ENCODE data around the gene CD86.

GRCh38 chr3:122078235-122078935 is 23.2 kb downstream of the CD86 start:
- TF ChIP-seq POLR2A (IDR thresholded peaks at IDR 0.05) (no peak), CTCF (IDR thresholded peaks at IDR 0.05) (no peak)
